Measurements from ENCODE around the gene JMJD6.
"Not testable (repeated sequence)": the region's sequence is repeated elsewhere in the genome, so short reads cannot be mapped to it uniquely, and the experiment has no call there.

Gene JMJD6

DNA sequence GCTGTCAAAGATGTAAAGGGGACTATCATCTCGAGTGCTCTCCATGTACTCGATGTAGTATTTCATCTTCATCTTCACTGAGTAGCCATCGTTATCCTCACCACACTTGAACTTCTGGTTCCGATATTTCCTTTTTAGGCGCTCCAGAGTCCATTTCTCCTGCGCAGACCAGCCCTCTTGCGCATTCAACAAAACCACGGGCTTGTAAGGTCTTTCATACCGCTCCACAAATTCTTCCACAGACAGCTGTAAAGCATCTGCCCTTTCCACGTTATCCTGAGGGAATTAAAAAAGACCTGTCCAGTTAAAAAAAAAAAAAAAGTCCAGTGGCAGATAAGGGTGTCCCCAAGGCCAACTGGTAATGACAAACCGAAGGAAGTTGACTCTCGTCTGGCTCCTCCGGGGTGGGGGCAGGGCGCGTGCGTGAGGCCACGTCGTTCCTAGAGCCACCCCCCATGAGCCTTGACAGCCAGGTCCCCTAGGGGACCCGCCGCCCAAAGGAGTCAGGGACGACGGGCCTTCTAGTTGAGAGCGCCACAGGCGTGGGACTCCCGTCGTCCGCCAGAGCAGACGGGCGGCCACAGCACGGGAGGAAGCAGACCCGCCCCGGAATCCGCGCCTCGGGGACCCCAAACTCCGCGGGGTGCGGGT is 701 bp downstream of the JMJD6 start:
- FAIRE-seq (peak; percentile 69), DNase-seq (ENCODE audit: insufficient read length) (peak; percentile 61)
- TF ChIP-seq POLR2AphosphoS5 (IDR thresholded peaks at IDR 0.05; ENCODE audit: low read depth, low read length), result no peak
- no peak for TF ChIP-seq TAF1 (IDR thresholded peaks at IDR 0.05; ENCODE audit: borderline replicate concordance, low read depth, low read length)
- no peak for TF ChIP-seq POLR2A (IDR thresholded peaks at IDR 0.05; ENCODE audit: low read depth, low read length)

DNA sequence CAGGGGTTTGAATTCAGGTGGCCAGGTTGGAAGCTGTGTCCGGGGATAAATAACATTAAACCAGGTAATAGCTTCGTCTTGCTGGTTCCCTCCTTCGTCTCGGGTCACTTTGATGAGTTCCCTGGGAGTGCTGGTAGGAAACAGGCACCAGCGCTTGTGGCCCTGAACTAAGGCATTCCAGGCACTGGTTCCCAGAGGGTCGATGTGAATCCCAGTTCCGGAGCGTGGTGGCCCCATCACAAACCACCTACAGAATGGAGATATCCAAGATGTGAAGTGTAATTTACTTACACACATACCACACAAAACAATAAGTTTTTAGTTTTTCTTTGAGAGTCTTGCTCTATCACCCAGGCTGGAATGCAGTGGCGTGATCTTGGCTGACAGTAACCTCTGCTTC is 2.6 kb downstream of the JMJD6 start:
- TF ChIP-seq POLR2AphosphoS5 (IDR thresholded peaks at IDR 0.05; ENCODE audit: low read depth, low read length), result no peak
- TF ChIP-seq POLR2A (IDR thresholded peaks at IDR 0.05; ENCODE audit: low read depth, low read length), result no peak
- no peak for TF ChIP-seq TAF1 (IDR thresholded peaks at IDR 0.05; ENCODE audit: borderline replicate concordance, low read depth, low read length)
- DNase-seq (ENCODE audit: insufficient read length) (no peak), FAIRE-seq (no peak)

DNA sequence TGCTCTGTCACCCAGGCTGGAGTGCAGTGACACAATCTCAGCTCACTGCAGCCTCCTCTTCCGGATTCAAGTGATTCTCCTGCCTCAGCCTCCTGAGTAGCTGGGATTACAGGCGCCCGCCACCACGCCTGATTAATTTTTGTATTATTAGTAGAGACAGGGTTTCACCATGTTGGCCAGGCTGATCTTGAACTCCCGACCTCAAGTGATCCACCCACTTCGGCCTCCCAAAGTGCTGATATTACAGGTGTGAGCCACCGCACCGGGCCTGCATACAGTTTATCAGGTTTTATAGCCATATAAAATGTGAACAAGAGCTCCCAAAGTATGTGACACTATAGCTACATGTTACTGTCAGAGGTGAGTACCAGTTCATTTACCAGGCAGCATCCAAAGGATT is 3.4 kb downstream of the JMJD6 start:
- not testable (repeated sequence) for FAIRE-seq; DNase-seq (ENCODE audit: insufficient read length)

DNA sequence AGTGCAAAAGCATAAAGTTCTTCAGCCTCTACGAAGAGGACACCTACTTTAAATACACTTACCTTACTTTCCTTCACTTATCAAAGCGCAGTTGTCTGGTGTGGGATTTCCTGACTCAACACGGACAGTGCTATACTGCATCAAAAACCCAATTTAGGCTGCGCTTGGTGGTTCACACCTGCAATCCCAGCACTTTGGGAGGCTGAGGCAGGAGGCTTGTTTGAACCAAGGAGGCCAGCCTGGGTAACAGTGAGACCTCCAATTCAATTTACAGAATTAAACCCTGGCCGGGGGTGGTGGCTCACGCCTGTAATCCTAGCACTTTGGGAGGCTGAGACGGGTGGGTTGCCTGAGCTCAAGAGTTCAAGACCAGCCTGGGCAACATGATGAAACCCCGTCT is 4.1 kb downstream of the JMJD6 start:
- FAIRE-seq (no peak), DNase-seq (ENCODE audit: insufficient read length) (no peak)
- TF ChIP-seq POLR2A (IDR thresholded peaks at IDR 0.05; ENCODE audit: low read depth, low read length), result no peak
- TF ChIP-seq TAF1 (IDR thresholded peaks at IDR 0.05; ENCODE audit: borderline replicate concordance, low read depth, low read length), result no peak
- no peak for TF ChIP-seq POLR2AphosphoS5 (IDR thresholded peaks at IDR 0.05; ENCODE audit: low read depth, low read length)

DNA sequence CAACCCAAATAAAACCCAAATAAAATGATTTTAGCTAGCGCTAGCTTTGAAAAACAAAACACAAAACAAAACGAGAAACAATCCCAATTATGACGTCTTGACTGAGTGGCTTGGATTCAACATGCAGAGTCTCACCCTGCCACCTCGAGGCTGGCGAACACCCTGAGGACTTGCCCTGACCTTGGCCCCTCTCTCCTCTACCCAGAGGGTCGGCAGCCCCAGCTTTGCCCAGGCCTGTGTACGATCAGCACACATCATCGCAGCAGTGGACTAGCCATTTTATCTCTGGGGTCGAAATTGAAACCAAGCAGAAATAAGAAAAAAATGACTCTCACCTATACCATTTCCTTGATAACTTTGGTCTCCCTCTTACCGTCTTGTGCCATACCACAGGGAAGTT is 4.9 kb downstream of the JMJD6 start:
- TF ChIP-seq POLR2A (IDR thresholded peaks at IDR 0.05; ENCODE audit: low read depth, low read length) (no peak), TAF1 (IDR thresholded peaks at IDR 0.05; ENCODE audit: borderline replicate concordance, low read depth, low read length) (no peak), POLR2AphosphoS5 (IDR thresholded peaks at IDR 0.05; ENCODE audit: low read depth, low read length) (no peak)
- no peak for FAIRE-seq
- DNase-seq (ENCODE audit: insufficient read length), result no peak

DNA sequence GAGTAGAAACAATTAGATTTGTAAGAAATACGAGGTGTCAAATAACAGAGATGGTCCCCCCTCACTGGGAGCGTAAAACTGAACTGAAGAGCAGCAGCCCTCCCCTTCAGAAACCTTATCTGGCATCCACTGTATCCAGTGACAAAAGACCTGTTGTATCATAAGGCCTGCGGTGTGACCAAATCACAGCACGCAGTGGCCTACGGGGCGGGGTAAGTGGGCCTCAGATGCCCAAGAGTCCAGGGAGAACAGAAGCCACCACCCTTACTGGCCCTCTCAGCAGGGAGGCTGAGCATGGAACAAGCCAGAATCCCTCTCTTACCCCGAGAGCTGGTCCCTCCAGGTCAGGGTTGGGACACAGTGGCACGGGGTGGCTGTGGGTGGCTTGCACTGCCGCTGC is 5.5 kb downstream of the JMJD6 start:
- DNase-seq (ENCODE audit: insufficient read length), result no peak
- TF ChIP-seq POLR2AphosphoS5 (IDR thresholded peaks at IDR 0.05; ENCODE audit: low read depth, low read length), result no peak
- no peak for TF ChIP-seq TAF1 (IDR thresholded peaks at IDR 0.05; ENCODE audit: borderline replicate concordance, low read depth, low read length)
- TF ChIP-seq POLR2A (IDR thresholded peaks at IDR 0.05; ENCODE audit: low read depth, low read length), result no peak
- no peak for FAIRE-seq

DNA sequence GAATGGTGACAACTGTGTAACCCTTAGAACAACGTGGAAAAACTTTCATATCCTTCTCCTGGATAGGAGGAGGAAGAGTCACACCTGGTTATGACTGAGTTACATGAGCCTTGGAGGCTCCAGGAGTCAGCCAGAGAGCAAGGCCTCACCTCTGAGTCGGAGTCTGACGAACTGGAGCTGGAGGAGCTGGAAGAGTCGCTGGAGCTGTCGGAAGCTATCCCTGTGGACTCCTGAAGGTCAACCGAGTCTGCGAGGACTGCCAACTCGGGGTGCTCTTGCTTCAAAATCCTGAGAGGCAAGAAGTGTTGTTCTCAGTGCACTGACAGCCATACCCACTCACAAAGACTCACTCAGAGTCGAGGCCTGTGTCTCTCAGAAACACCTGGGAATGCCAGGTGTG is 6.2 kb downstream of the JMJD6 start:
- FAIRE-seq (no peak), DNase-seq (ENCODE audit: insufficient read length) (no peak)
- no peak for TF ChIP-seq POLR2A (IDR thresholded peaks at IDR 0.05; ENCODE audit: low read depth, low read length)
- TF ChIP-seq POLR2AphosphoS5 (IDR thresholded peaks at IDR 0.05; ENCODE audit: low read depth, low read length), result no peak
- TF ChIP-seq TAF1 (IDR thresholded peaks at IDR 0.05; ENCODE audit: borderline replicate concordance, low read depth, low read length), result no peak

DNA sequence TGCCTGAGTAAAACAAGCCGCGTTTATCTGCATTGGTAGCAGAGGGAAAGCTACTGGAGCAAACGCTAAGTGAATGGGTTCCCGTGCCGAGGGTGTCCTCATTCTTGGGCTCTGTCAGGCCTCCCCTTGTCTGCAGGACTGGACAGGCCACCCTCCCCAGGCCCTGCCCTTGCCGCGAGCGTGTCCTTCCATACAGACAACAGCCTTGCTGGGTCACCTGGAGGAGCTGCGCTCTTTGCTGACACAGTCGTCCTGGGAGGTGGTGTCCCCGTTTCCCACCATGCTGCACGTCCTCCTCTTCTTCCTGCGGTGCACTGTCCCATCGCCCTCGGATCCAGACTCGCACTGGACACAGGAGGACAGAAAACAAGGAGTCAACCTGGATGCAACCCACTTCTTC is 7.9 kb downstream of the JMJD6 start:
- FAIRE-seq (no peak), DNase-seq (ENCODE audit: insufficient read length) (no peak)
- no peak for TF ChIP-seq POLR2A (IDR thresholded peaks at IDR 0.05; ENCODE audit: low read depth, low read length)
- no peak for TF ChIP-seq POLR2AphosphoS5 (IDR thresholded peaks at IDR 0.05; ENCODE audit: low read depth, low read length)
- TF ChIP-seq TAF1 (IDR thresholded peaks at IDR 0.05; ENCODE audit: borderline replicate concordance, low read depth, low read length), result no peak

DNA sequence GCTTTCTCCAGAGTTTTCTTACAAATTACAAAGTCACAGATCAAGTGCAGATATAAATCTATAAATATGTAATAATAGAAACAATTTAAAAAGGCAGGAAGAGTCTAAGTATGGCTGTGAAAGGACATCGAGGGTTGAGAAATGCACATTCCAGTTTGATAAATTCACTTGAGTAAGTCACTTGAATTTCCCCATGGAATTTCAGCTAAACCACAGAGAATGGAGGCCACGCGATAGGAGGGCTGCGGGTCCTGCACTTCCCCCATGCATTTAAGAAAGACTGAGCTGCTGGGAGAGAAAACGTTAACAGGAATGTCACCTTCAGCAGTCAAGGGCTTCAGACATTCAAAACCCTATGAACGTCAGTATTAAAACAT is 9.6 kb downstream of the JMJD6 start:
- FAIRE-seq (no peak), DNase-seq (ENCODE audit: insufficient read length) (no peak)
- TF ChIP-seq POLR2A (IDR thresholded peaks at IDR 0.05; ENCODE audit: low read depth, low read length) (no peak), TAF1 (IDR thresholded peaks at IDR 0.05; ENCODE audit: borderline replicate concordance, low read depth, low read length) (no peak), POLR2AphosphoS5 (IDR thresholded peaks at IDR 0.05; ENCODE audit: low read depth, low read length) (no peak)

DNA sequence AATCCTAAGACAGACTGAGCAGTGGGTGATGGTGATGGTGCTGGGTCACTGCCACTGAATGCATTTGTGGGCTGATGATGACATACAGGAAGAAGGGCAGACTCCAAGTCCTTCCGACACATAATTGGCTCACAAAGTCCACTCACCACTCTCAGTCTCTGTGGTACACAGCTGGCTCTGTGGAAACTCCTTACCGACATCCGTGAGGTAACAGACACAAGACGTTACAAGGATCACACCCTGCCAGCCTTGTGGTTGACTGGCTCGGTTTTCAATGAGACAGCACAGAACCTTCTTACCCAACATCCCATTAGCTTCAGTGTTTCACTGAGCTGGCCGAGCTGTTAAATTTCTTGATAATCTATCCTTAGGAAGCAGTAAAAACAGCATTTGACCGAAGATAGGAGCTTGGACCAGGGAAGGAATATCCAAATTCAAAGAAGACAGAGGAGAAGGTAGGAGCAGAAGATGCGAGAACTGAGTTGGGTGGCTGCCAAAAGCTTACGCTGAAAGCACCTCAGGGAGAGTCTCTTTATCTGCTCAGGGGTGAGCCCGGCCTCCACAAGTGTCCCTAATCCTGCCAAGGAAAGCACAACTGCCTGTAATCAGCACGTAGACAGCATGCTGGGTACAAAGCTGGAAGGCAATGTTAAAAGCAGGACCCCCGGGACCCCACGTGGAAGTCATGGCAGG is 10.1 kb downstream of the JMJD6 start:
- DNase-seq (ENCODE audit: insufficient read length), result no peak
- FAIRE-seq, result no peak
- TF ChIP-seq POLR2AphosphoS5 (IDR thresholded peaks at IDR 0.05; ENCODE audit: low read depth, low read length) (no peak), TAF1 (IDR thresholded peaks at IDR 0.05; ENCODE audit: borderline replicate concordance, low read depth, low read length) (no peak)

DNA sequence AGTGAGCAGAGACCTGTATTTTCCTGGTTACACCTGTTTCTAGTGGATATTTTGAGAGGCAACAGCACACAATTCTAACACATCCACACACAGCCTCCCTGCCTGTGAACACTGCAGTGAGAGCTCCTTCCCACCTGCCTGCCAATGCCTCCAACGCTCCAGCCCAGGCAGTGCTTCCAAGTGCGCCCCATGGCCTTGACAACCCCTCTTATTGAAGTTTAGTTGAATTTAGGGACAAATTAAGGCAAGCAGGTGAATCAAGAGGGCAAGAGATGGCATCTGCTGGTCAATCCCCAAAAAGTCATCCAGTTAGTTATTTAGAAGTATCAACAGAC is 10.9 kb downstream of the JMJD6 start:
- TF ChIP-seq TAF1 (IDR thresholded peaks at IDR 0.05; ENCODE audit: borderline replicate concordance, low read depth, low read length) (no peak), POLR2A (IDR thresholded peaks at IDR 0.05; ENCODE audit: low read depth, low read length) (no peak), POLR2AphosphoS5 (IDR thresholded peaks at IDR 0.05; ENCODE audit: low read depth, low read length) (no peak)
- FAIRE-seq (no peak), DNase-seq (ENCODE audit: insufficient read length) (no peak)

DNA sequence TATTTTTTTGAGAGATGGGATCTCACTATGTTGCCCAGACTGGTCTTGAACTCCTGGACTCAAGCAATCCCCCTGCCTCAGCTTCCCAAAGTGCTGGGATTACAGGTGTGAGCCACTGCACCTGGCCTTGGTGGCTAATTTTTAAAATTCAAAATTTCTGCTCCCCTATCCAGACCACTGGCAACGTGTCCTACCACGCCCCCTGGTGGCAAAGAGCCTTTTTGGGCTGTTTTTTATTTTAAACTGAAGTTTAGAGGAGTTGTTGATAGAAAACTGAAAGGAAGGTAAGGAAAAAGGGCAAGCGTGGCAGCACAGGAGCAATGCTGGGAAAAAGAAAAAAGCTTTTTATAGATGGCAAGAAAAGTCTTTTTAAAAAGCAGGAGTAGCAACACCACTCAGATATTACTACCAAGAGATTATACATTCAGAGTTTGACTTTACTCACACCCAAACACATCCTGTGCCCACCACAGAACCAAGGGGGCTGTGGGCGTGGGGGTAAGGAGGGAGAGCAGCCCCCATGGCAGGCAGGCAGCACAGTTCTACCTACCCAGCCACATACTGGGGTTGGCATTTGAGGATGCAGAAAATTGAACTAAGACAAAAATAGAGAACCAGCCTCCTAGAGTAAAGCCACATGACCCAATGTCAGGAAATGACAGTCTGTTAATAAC is 11.4 kb downstream of the JMJD6 start:
- no peak for TF ChIP-seq TAF1 (IDR thresholded peaks at IDR 0.05; ENCODE audit: borderline replicate concordance, low read depth, low read length)
- no peak for TF ChIP-seq POLR2A (IDR thresholded peaks at IDR 0.05; ENCODE audit: low read depth, low read length)
- no peak for TF ChIP-seq POLR2AphosphoS5 (IDR thresholded peaks at IDR 0.05; ENCODE audit: low read depth, low read length)
- FAIRE-seq, result no peak
- no peak for DNase-seq (ENCODE audit: insufficient read length)
